LNCAP (cell line): Measurements from ENCODE around the gene SYF2.

ENCODE experiments used
- TF ChIP-seq, protein P1 (sequence below): fragments of 450-650 bp; IDR thresholded peaks from 2 replicates; pipeline ENCODE4 v1.5.1; 2017; ENCODE audit warnings: mild to moderate bottlenecking

The SYF2 gene

DNA sequence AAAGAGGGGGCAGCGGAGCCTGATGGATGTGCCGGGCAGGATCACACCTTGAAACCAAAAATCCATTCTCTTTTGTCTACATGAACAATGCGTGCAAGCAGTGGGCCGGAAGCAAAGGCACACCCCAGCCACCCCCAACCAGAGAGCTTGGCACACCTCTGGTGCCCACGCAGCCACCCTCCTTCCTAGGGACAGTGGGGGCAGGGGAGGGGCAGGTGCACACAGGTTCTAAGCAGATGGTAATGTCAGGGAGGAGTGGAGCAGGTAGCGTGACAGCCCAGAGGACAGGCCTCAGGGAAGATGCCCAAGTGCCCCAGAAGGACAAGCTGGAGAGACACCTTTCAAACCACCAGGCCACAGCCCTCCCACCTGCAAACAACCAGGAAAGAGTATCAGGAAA, 36.5 kb downstream of the SYF2 start:
- TF ChIP-seq, protein P1, sequence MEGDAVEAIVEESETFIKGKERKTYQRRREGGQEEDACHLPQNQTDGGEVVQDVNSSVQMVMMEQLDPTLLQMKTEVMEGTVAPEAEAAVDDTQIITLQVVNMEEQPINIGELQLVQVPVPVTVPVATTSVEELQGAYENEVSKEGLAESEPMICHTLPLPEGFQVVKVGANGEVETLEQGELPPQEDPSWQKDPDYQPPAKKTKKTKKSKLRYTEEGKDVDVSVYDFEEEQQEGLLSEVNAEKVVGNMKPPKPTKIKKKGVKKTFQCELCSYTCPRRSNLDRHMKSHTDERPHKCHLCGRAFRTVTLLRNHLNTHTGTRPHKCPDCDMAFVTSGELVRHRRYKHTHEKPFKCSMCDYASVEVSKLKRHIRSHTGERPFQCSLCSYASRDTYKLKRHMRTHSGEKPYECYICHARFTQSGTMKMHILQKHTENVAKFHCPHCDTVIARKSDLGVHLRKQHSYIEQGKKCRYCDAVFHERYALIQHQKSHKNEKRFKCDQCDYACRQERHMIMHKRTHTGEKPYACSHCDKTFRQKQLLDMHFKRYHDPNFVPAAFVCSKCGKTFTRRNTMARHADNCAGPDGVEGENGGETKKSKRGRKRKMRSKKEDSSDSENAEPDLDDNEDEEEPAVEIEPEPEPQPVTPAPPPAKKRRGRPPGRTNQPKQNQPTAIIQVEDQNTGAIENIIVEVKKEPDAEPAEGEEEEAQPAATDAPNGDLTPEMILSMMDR: no peak

DNA sequence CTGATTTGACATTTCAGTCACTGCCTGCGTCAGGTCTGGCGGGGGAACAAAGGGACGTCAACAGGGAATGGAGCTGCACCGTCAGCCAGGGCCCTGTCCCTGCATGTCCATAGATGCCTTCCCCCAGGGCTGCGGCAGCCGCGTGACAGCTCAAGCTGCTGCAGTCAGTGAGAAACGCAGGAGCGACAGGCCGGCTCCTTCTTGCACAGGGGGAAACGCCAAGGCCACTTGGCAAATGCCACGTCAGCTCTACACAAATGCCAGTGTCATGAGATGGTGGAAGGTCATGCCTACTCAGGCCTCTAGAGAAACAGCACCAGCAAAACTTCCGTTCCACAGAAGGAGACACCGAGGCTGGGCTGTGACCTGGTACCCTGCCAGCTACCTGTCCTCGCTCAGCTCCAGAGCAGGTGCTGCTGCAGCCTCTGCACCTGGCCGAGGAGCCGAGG, 37.7 kb downstream of the SYF2 start:
- TF ChIP-seq, protein P1: no peak

DNA sequence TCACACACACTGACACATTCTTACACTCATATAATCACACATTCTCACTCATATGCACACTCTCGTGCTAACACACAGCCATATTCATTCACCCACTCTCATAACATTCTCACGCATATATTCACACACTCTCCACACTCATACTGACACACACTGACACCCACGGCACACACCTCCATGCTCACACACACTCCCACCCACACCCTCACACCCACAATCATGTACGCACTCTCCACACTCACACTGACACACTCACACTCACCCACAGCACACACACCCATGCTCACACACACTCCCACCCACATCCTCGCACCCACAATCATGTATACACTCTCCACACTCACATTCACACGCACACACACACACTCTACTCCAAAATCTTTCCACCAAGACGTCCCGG, 38.2 kb downstream of the SYF2 start:
- TF ChIP-seq, protein P1: no peak

DNA sequence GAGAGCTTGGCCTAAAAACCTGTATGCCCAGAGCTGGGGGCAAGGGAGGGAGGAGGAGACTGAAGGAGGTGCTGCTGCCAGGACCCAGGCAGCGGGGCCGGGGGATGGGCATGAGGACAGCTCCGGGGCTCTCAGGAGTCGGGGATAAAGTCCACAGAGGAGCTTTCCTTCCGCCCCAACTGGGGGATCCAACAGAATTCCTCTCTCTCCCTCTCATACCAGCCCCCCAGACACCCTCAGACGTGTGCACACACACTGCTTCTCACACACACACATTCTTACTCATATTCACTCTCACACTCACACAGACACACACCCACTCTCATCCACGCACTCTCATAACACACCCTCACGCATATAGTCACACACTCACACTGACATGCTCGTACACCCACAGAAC, 39.1 kb downstream of the SYF2 start:
- TF ChIP-seq, protein P1: no peak

DNA sequence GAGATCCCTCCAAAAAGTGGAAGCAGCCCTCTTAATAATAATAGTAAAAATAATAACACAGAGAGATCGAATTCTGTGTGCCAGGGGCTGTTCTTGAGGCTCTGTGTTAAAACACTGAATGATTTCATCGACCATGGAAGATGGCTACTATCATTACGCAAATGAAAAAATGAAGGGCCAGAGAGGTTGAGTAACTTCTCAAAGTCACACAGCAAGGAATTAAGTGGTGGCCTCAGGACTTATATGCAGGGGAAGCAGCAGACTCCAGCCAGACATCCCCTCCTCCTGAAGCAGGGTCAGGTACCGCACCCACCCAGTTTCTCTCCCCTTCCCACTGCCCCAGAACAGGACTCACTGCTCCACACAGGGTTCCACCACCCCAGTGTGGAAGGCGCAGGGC, 40.1 kb downstream of the SYF2 start:
- TF ChIP-seq, protein P1: no peak

DNA sequence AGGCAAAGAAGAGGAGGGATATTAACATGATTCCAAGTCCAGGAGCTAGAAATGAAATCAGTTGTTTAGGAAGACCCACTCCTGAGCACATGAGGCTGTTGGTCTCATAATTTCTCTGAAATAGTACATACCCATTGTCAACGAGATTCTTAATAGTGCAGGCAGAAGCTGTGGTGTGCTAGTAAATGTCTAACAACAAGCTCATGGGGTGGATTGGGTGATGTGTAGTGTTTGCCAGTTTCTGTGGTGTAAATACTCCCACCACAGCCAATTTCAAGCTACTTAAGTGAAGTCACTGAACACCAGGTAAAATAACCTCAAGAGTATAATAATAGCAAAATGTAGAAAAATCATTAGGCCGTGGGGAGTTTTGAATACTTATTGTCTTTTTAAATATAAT, 42.0 kb downstream of the SYF2 start:
- TF ChIP-seq, protein P1: no peak

DNA sequence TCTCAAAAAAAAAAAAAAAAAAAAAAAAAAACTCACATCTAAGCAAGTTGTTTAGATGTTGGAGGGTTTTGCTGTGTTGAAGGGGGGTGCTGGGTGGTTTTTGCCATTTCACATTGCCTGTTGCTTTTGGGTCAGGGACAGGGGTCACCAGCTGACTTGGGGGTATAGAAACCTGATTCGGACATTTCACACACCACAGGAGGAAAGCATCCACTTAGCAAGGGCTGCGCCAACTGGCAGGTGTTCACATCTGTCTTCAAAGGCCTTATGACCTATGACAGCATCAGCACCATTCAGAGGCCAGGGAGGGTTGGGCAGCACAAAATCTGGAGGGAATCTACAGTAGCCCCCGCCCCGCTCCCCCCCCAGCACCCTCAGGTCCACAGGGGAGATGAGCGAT, 45.2 kb downstream of the SYF2 start:
- TF ChIP-seq, protein P1: no peak

DNA sequence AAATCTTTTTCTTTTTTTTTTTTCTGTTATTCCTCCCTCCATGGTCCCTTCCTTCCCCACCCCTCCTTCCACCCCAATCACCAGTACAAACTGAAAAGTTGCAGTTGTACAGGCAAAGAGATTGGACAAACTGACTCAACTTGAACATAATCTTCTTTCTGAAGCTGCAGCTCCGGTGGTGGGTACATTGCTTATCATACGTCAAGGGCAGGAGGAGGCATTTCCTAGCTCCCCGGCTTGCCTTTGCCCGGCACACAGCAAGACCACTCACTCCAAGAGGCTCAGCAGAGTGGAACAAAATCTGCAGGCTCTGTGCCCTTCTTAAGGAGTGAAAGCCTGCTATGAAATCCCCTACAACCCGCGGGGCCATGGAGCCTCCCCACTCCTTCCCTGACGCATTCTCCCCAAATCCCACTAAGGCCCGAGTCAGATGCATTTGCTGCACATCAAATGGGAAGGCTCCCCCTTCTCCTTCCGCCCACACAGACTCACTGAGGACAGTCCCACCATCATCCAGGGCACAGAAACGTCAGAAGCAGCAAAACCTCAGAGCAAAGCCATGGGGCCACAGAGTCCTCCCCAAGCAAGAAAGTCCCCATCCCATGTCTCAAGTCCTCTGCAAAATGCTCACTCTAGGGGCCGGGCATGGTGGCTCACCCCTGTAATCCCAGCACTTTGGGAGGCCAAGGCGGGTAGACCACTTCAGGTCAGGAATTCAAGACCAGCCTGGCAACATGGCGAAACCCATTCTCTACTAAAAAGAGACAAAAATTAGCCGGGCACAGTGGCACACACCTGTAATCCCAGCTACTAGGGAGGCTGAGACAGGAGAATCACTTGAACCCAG, 45.9 kb downstream of the SYF2 start:
- TF ChIP-seq, protein P1: no peak
